DMS 273 (cell line): ENCODE measurements around the gene SELENOV.
"Not testable (repeated sequence)": the region's sequence is repeated elsewhere in the genome, so short reads cannot be mapped to it uniquely, and the experiment has no call there.

Source experiments
- DNase-seq: peaks from one replicate; lab custom pipeline; 2025; ENCODE audit not compliant: unreplicated experiment; lab: John Stamatoyannopoulos, UW

SELENOV gene

GRCh38 chr19:39514840-39515550 lies at the start of gene SELENOV:
Gene SELENOV (plus strand): TSS chr19:39515139. CDS start chr19:39515213, 74 bp downstream.
- peak; percentile 76 for DNase-seq

DNA sequence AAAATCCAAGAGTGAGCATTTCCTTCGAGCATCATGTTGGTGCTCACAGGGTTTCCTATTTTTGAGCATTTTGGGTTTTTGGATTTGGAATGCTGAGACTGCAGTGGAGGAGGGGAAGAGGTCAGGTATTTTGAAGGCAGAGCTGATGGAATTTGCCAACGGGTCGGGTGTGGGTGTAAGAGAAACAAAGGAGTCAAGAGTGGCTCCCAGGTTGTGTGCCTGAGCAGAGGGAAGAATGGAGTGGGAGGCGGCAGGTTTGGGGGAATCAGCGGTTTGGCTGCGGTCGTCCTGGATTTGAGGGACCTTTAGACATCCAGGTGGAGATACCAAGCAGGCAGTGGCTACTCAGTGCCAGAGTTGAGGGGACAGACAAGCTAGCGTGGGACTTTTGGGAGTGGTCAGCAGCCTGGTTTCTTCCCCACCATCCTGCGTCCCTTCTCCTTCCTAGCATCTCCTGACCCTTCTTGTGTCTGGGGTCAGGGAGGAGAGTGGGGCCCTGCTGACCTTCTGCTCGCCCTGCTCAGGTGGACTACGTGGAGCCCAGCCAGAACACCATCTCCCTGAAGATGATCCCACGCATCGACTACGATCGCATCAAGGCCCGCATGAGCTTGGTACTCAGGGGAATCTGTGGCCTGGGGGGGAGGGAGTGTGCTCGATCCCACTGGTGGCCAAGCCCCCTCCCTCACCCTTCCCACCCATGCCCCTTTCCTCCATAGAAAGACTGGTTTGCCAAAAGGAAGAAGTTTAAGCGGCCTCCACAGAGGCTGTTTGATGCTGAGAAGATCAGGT lies 48.8 kb upstream of the SELENOV start:
- no peak for DNase-seq

DNA sequence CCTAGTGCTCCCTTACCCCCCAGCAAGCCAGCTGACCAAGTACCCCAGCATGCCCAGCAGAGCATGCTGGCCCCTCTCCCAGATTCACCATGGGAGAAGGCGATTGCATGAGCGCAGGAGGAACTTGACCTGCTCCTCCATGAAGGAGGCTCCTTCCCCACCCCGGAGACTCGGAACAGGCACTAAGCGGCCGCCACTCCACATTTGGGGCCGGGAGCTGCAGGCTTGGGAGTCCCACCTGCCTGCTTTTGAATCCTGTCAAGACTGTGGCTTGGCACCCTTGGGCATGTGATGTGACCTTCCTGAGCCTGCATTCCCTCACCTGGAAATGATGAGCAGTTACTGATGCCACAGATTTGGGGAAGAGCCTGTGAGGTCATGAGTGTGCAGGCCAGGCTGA lies 47.0 kb upstream of the SELENOV start:
- DNase-seq, result no peak

GRCh38 chr19:39469036-39469435 lies 45.9 kb upstream of the SELENOV start:
- no peak for DNase-seq

DNA sequence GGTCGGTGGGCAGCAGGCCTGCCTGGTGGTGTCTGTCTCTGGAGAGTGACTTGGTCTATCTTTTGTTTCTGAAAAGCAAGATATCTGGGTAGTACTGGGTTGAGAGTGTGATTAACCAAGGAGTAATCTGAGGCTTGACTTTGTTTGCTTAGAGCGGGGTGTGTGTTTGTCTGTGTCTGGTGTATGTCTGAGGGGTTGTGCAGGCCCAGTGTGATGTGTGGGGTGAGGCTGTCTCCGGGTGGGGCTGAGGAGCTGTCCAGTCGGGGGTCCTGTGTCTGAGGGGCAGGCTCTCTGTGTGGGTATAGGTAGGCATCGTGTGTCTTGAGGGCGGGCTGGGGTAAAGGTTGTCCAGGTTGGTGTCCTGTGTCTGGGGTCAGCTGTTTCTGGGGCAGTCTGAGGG lies 45.4 kb upstream of the SELENOV start:
- no peak for DNase-seq

DNA sequence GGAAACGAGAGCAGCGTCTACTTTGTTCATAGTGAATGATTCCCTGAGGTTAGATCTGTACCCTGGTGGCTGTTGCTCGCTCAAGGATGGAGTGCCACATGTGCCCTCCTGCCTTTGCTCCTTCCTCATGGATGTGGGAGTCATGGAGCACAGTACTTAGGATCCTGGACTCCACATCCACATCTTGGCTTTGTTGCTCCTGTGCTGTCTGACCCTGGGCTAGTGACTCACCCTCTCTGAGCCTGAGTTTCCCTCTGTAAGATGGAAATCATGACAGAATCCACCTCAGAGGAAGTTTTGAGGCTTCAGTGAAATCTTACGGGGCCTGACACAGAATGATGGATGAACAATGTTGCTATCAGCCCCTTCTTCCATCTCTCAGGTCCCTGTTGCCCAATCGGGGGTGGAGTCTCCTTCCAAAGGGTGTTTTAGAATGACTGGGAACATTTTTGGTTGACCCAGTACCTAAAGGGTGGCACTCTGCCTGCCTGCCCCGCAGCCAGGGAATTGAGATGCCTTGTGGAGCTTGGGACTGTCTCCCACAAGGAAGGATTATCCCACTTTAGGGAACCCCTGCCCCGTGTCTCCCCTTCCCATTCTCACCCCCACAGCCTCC lies 44.1 kb upstream of the SELENOV start:
- DNase-seq, result no peak

DNA sequence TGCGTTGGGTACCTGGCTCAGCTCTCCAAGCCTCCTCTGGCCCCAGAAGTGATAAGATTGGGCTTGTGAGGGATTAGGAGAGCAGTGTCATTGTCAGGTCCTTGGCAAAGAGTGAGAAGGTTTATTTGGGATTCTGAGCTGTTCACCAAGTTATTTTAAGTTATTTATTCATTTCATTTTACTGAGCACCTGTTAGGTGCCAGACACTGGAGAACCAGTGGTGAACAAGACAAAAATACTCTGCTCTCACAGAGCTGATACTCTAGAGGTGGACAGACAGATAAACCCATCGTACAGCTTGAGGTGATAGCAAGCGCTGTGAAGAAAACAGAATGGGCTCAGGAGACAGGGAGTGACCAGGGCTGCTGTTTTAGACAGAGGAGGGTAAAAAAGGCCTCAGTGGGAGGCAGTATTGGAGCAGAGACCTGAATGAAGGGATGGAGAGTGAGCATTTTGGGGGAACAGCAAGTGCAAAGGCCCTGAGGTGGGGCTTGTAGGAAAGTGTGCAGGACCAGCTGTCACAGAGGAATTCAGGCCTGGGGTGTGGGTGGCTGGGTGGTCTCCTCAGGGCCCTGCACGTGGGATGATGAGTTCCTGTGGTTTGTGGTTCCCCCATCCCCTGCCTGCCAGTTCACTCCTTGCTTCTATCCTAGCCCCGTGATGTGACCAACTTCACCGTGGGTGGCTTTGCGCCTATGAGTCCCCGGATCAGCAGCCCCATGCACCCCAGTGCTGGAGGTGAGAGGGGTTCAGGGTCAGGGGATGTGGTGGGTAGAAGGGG lies 43.0 kb upstream of the SELENOV start:
- no peak for DNase-seq

DNA sequence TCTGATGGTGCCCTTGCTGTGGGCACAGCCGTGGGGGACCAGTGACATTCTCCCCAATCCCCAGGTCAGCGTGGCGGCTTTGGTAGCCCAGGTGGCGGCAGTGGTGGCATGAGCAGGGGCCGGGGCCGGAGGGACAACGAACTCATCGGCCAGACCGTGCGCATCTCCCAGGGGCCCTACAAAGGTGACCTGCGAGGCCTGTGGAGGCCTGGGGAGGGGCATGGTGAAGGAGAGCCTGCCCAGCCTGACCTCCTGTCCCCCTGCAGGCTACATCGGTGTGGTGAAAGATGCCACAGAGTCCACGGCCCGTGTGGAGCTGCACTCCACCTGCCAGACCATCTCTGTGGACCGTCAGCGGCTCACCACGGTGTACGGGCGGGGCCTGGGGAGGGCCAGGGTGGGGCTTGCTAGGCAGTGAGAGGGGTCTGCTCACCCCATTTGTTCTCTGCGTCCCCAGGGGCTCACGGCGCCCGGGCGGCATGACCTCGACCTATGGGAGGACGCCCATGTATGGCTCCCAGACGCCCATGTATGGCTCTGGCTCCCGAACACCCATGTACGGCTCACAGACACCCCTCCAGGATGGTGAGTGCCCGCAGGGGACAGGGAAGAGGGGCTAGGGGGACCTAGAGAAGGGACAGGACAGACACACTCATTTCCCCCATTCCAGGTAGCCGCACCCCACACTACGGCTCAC lies 42.0 kb upstream of the SELENOV start:
- DNase-seq, result no peak

DNA sequence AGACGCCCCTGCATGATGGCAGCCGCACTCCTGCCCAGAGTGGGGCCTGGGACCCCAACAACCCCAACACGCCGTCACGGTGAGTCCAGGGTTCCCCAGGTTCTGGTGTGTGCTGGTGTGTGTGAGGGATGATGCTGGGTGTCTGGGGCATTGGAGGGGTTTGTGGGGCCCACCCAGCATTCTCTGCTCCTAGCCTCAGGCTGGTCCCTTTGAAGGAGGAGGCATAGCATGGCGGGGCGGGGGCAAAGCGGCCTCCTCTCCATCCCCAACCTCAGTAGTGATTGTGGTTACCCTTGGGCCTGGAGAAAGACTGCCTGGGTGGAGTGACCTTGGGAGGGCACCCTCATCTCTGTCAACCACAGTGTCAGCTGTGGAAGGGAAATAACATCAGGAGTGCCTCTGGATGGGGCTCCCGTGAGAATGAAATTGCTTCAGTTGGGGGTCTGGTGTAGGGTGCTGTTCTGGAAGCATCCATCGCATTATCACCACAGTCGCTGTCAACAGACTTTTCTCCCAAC lies 41.4 kb upstream of the SELENOV start:
- no peak for DNase-seq

DNA sequence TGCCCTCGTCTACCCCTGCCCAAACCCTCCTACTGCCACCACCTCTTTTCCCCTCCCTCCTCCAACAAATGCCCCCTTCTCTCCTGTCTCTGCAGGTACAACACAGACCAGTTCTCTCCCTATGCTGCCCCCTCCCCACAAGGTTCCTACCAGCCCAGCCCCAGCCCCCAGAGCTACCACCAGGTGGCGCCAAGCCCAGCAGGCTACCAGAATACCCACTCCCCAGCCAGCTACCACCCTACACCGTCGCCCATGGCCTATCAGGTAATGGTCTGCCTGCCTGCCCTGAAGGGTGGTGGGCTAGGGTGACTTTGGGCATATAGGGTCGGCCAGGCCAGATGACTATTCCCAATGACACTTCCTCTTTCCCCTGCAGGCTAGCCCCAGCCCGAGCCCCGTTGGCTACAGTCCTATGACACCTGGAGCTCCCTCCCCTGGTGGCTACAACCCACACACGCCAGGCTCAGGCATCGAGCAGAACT lies 40.8 kb upstream of the SELENOV start:
- DNase-seq, result peak; percentile 78

GRCh38 chr19:39475748-39476147 lies 39.2 kb upstream of the SELENOV start:
- no peak for DNase-seq

- DNase-seq, result not testable (repeated sequence)
These were observed 35.6 kb upstream of the SELENOV start for GRCh38 chr19:39479319-39479801.

DNA sequence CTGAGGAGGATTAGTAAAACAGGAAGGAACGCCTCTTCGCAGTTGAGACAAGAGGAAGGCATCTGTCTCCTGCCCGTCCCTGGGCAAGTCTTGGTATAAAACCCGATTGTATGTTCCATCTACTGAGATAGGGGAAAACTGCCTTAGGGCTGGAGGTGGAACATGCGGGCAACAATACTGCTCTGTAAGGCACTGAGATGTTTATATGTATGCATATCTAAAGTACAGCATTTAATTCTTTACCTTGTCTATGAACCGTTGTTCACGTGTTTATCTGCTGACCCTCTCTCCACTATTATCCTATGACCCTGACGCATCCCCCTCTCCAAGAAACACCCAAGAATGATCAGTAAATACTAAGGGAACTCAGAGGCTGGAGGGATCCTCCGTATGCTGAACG lies 35.0 kb upstream of the SELENOV start:
- no peak for DNase-seq

DNA sequence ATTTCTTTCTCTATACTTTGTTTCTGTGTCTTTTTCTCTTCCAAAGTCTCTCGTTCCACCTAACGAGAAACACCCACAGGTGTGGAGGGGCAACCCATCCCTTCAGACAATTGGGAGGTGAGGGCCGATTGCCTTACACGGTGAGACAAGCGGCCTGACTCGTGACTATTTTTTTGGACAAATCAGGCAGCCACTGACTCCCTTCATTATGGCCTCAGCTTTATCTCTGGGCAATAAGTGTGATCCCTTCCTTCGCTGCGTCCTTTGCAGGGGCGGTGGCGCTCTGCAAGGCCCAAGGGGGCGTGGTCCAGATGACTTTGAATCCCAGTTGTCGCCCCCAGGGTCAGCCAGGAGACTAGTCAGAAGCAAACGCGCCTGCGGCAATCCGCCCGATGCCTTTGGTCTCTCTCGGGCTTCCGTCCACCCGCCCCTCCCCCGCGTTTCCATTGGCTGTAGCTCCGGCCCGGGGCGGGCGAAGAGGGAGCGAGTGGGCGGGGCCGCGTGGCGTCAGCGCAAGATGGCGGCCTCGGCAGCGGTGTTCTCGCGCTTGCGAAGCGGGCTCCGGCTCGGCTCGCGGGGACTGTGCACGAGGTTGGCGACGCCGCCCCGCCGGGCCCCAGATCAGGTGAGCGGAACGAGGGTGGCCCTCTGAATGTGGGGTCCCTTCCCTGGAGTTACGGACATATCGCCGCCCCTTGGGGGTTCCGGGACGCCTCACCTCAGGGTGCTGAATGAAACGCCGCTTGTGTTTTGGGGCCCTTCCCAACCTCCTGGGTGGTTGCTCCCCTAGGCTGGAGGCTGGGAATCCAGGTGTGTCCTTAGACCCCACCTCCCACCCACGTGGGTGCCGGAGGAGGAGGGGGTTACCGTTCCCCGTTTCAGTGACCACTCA lies 34.4 kb upstream of the SELENOV start, which contains the start of gene TIMM50:
Gene TIMM50 (plus strand): TSS at position 502 of the 892 bp plus-strand sequence. CDS start 16 bp downstream, at position 518.
- DNase-seq, result peak; percentile 99

DNA sequence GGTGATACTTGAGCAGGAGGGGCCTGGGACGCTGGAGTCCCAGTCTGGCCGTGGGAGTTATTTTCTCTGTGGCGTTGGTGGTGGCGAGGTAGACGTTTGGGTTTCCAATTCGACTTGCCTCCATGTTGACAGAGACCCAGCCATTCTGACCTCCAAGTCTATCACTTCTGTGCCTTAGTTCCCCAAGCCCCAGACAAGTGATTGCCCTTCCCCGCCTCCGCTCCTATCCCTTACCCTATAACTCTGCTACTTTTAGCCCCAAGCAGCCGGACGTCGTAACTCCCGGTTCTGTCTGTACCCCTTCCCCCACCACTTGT lies 33.8 kb upstream of the SELENOV start:
- peak; percentile 61 for DNase-seq

DNA sequence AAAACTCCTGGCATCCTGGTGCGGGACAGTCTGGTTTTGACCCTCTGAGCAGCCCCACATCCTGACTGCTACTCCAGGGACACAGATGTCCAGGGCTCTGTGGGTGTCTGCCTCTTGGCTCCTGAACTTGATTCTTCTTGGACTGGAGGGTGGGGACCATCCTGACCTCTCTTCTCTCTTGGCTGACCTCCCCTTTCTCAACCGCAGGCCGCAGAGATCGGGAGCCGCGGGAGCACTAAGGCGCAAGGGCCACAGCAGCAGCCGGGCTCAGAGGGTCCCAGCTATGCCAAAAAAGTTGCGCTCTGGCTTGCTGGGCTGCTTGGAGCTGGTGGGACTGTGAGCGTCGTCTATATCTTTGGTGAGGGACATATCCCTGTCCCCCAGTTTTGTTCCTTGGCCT lies 33.3 kb upstream of the SELENOV start:
- DNase-seq, result no peak

- DNase-seq, result peak; percentile 72
These were observed 31.8 kb upstream of the SELENOV start for GRCh38 chr19:39483141-39483540.

GRCh38 chr19:39489756-39490155 lies 25.2 kb upstream of the SELENOV start:
- no peak for DNase-seq

GRCh38 chr19:39492225-39492624 lies 22.7 kb upstream of the SELENOV start:
- DNase-seq, result no peak
